Suprapubic skin (tissue), 4 donors: Measurements from ENCODE around the gene NELFE.

Source experiments
- CTCF ChIP-seq, 2 donors: fragments of 200-600 bp in 1 of 2; fragments of 450-650 bp in 1 of 2; sonication (generic) in 1 of 2; IDR thresholded peaks; one replicate each; pipeline ENCODE4 v1.5.1; 2016 to 2019; ENCODE audit warnings: antibody characterized with exemption in 2 of 2, mild to moderate bottlenecking in 1 of 2, moderate library complexity in 1 of 2
- EP300 ChIP-seq: sonication (generic); formaldehyde crosslinking; IDR thresholded peaks from one replicate; pipeline ENCODE4 v1.6.1; 2017; ENCODE audit warnings: antibody characterized with exemption
- POLR2AphosphoS5 ChIP-seq, 3 donors: sonication (generic); formaldehyde crosslinking; IDR thresholded peaks; one replicate each; pipeline ENCODE4 v1.6.1; 2017; ENCODE audit warnings: antibody characterized with exemption in 3 of 3

GRCh38 chr6:31956796-31957195 lies 2.0 kb downstream of the NELFE start:
- TF ChIP-seq CTCF (IDR thresholded peaks at IDR 0.05): no peak
- no peak for TF ChIP-seq EP300
- TF ChIP-seq POLR2AphosphoS5 (IDR thresholded peaks at IDR 0.05): no peak
